ENCODE measurements around the gene PKD1L1.
"Not testable (repeated sequence)": the region's sequence is repeated elsewhere in the genome, so short reads cannot be mapped to it uniquely, and the experiment has no call there.

PKD1L1 gene

DNA sequence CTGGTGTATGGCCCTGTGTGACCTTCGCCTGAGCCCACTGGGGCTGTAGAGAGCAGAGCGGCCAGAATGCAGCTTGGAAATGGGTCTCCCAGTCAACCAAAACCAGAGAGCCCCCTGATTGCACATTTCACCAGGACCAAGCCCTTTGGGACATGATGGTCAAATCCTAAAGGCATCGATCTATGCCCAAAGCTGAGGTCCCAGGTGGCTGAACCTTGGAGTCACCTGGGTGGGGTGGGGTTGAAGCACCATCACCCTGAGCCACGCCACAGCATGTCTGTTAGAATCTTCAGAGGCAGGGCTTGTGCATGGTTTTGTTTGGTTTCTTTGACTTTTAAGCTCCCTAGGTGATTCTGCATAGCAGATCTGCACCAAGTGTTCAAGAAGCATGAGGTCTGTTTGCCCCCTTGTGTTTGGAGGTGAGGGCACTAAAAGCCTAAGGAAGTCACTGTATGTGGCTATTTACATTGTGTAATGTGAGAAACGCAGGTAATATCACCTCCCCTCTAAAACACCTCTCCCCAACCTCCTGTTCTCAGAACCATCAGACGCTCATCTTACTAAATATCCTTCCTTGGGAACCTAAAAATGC, 9.6 kb downstream of the PKD1L1 start:
- FAIRE-seq (no peak), DNase-seq (ENCODE audit: insufficient read length, low spot score) (no peak)
- TF ChIP-seq POLR2A (IDR thresholded peaks at IDR 0.05; ENCODE audit: low read depth, low read length): no peak

DNA sequence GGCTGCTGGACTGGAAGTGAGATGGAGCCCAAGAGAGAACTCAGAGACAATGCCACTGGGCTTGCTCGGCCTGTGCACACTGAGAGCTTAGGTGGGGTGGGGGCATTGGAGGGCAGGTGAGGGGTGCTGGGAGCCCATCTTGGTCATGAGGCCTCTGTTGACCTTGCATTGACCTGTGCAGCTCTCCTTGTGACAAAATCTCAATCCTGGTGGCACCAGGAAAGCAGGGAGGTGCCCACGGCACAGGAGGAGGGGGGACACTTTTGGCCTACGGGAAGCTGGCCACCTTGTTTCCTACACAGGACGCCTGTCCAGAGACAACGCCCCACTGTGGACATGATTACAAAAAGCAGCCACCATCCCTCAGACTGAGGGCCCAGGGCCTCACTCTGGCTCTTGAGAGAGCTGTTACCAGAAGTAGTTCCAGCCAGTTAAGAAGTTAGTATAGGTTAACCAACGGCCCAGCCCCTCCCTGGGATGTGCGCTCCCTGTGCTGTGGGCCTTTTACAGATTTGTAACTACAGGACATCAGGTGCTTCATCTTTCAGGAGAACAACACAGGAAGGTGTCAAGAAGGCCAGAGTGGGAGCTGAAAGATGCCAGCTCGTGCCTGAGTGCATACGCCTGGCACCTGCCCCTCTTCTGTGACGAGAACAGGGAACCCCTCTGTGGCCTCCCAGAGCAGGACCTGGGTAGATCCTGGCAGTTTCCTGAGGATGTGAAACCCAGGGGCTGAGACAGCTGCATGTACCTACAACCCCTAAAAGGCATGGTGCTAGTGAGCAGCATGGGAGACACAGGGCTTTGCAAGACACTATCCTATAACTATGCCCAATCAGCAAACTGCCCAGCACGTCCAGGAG, 10.3 kb downstream of the PKD1L1 start:
- FAIRE-seq: no peak
- DNase-seq (ENCODE audit: insufficient read length, low spot score): no peak
- TF ChIP-seq POLR2A (IDR thresholded peaks at IDR 0.05; ENCODE audit: low read depth, low read length): no peak

DNA sequence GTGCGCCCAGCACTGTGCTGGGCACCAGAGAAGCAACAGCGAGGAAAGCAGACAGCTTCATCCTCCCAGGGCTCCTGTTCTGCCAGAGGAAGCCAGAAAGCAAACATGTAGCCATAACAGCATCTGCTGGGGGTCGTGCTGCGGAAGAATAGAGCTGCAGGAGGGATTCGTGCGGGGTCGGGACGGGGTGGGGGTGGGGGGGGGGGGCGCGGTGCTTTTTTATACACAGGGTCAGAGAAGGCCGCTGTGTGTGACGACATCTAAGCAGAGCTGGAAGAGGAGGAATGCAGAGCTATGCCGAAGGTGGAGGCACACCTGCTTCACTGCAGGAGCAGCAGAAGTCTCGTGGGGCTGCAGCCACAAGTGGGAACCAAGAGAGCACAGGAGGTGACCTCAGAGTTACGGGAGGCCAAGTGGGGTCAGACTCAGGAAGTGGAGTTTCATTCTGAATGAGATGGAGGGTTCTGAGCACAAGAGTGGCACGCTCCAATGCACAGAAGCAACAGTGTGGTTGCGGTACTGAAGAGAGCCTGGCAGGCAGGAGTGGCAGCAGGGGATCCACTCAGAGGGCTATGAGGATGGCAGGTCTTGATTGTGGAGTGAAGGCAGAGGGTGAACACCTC, 11.1 kb downstream of the PKD1L1 start:
- no peak for TF ChIP-seq POLR2A (IDR thresholded peaks at IDR 0.05; ENCODE audit: low read depth, low read length)
- FAIRE-seq: no peak
- DNase-seq (ENCODE audit: insufficient read length, low spot score): no peak

- FAIRE-seq: no peak
- DNase-seq (ENCODE audit: insufficient read length, low spot score): no peak
- TF ChIP-seq POLR2A (IDR thresholded peaks at IDR 0.05; ENCODE audit: low read depth, low read length): no peak
Observed at GRCh38 chr7:47936323-47936722, 11.9 kb downstream of the PKD1L1 start.

DNA sequence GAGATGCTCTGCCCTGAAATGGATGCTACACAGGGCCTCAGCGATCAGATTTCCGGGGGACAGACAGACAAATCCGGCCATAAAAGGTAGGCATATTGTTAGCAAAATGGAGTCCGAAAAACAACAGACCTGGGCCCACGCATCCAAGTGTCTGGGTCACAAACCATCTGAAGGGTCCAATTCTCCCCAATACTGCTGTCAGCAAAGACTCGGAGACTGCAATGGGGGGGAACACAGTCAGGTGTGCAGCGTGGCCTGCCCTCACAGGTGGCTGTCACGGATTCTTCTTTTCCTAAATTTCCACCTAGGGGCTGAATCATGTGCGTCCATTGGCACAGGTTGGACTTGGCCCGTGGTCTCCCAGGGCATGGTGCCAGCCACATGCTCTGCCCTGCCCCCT, 12.9 kb downstream of the PKD1L1 start:
- no peak for TF ChIP-seq POLR2A (IDR thresholded peaks at IDR 0.05; ENCODE audit: low read depth, low read length)
- FAIRE-seq (no peak), DNase-seq (ENCODE audit: insufficient read length, low spot score) (no peak)

GRCh38 chr7:47934831-47935230, 13.4 kb downstream of the PKD1L1 start:
- no peak for TF ChIP-seq POLR2A (IDR thresholded peaks at IDR 0.05; ENCODE audit: low read depth, low read length)
- DNase-seq (ENCODE audit: insufficient read length, low spot score) (no peak), FAIRE-seq (no peak)

- no peak for FAIRE-seq
- DNase-seq (ENCODE audit: insufficient read length, low spot score): no peak
Observed at GRCh38 chr7:47933215-47933614, 15.1 kb downstream of the PKD1L1 start.

DNA sequence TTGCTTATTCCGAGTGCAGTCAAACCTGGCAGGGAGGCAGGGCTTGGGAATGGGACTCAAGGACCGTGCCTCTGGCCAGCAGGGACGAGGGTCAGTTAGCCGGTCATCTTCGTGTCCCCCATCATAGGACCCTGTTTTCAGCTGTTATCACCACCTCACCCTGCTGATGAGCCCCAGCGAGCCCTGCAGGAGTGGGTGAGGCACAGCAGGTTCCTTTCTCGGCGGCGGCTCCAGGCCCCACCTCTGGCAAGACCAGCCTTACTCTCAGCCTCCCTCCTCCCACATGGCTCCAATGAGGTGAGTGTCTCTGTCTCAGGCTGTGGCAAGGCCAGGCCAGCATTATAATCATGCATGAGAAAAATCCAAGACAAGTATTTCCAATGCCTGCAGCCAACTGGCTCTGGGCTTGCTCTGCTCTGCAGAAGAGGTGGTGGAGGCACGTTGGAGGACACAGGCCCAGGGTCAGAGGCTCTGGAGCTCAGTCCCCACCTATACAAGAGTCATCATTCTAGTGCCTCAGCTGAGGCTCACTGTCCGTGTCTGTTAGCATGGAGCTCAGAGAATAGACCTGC, 15.7 kb downstream of the PKD1L1 start:
- no peak for TF ChIP-seq POLR2A (IDR thresholded peaks at IDR 0.05; ENCODE audit: low read depth, low read length)
- no peak for DNase-seq (ENCODE audit: insufficient read length, low spot score)
- no peak for FAIRE-seq

More at GRCh38 chr7:47933215-47933614, 15.1 kb downstream of the PKD1L1 start:
- no peak for TF ChIP-seq POLR2A (IDR thresholded peaks at IDR 0.05; ENCODE audit: low read depth, low read length)

DNA sequence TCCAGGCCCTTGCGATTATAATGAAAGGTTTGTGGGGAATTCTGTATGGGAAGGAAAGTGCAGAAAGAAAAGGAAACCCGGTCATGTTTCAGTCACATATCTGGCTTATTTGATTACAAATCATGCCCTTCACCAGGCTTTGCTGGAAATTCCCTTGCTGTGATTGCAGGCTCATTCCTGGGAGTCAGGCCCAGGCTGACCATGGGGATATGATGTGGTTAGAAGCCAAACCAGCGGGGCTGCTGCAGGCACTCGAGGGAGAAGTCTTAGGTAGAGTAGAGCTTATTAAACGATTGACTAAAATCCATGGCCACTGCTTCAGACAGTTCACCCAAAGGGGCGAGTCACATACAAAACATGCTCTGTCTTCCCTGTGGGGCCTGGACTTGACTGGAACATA, 16.2 kb downstream of the PKD1L1 start:
- DNase-seq (ENCODE audit: insufficient read length, low spot score) (peak; percentile 51), FAIRE-seq (no peak)
- TF ChIP-seq POLR2A (IDR thresholded peaks at IDR 0.05; ENCODE audit: low read depth, low read length): no peak

- DNase-seq (ENCODE audit: insufficient read length, low spot score) (no peak), FAIRE-seq (no peak)
- no peak for TF ChIP-seq POLR2A (IDR thresholded peaks at IDR 0.05; ENCODE audit: low read depth, low read length)
Observed at GRCh38 chr7:47931005-47932004, 17.0 kb downstream of the PKD1L1 start.

- no peak for DNase-seq (ENCODE audit: insufficient read length, low spot score)
- no peak for FAIRE-seq
- TF ChIP-seq POLR2A (IDR thresholded peaks at IDR 0.05; ENCODE audit: low read depth, low read length): no peak
Observed at GRCh38 chr7:47924266-47924665, 24.0 kb downstream of the PKD1L1 start.

GRCh38 chr7:47923081-47923875, 25.0 kb downstream of the PKD1L1 start:
- FAIRE-seq: not testable (repeated sequence)

DNA sequence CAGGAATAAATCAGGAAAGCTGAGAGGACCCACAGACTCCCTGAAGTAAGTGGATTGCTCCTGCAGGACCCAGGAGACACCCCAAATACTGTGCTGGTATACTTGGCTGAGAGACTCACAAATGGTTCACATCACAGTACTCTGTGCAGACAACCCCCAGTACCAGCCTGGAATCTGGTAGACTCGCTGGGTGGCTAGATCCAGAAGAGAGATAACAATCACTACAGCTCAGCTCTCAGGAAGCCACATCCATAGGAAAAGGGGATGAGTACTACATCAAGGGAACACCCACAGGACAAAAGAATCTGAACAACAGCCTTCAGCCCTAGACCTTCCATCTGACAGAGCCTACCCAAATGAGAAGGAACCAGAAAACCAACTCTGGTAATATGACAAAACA, 31.8 kb downstream of the PKD1L1 start:
- not testable (repeated sequence) for FAIRE-seq; DNase-seq (ENCODE audit: insufficient read length, low spot score)

More at GRCh38 chr7:47923081-47923875, 25.0 kb downstream of the PKD1L1 start:
- DNase-seq (ENCODE audit: insufficient read length, low spot score): not testable (repeated sequence)

All from H54 (cell line).